Stimulated activated effector memory CD8-positive, alpha-beta T cell treated with anti-CD3 and anti-CD28 coated beads, Interleukin-12 subunit alpha, Interleukin-12 subunit beta, amount 100 ng/mL, for 72 hours (primary cell): ENCODE data around the gene UBE2L3.
"Not testable (repeated sequence)": the region's sequence is repeated elsewhere in the genome, so short reads cannot be mapped to it uniquely, and the experiment has no call there.

Experiments used
- ATAC-seq: fragments of 150-1000 bp; cut with Tn5 transposase; 2 replicates; pipeline ENCODE4 v1.10.0; 2021
- DNase-seq, 2 donors: peaks; one replicate each; pipeline ENCODE4 v3.0.0; 2021 to 2022; ENCODE audit warnings: low spot score in 2 of 2
- H3K27ac Mint-ChIP-seq: one replicate; pipeline ENCODE4 v1.8.0; 2022; ENCODE audit warnings: mild to moderate bottlenecking, mixed read lengths
- H3K36me3 Mint-ChIP-seq: one replicate; pipeline ENCODE4 v1.8.0; 2022; ENCODE audit warnings: mild to moderate bottlenecking, mixed read lengths
- H3K4me1 Mint-ChIP-seq: one replicate; pipeline ENCODE4 v1.8.0; 2022; ENCODE audit warnings: mixed read lengths
- H3K4me3 Mint-ChIP-seq: one replicate; pipeline ENCODE4 v1.8.0; 2022; ENCODE audit warnings: mild to moderate bottlenecking, mixed read lengths
- H3K9me3 Mint-ChIP-seq: one replicate; pipeline ENCODE4 v1.8.0; 2022; ENCODE audit warnings: mixed read lengths

UBE2L3 gene

DNA sequence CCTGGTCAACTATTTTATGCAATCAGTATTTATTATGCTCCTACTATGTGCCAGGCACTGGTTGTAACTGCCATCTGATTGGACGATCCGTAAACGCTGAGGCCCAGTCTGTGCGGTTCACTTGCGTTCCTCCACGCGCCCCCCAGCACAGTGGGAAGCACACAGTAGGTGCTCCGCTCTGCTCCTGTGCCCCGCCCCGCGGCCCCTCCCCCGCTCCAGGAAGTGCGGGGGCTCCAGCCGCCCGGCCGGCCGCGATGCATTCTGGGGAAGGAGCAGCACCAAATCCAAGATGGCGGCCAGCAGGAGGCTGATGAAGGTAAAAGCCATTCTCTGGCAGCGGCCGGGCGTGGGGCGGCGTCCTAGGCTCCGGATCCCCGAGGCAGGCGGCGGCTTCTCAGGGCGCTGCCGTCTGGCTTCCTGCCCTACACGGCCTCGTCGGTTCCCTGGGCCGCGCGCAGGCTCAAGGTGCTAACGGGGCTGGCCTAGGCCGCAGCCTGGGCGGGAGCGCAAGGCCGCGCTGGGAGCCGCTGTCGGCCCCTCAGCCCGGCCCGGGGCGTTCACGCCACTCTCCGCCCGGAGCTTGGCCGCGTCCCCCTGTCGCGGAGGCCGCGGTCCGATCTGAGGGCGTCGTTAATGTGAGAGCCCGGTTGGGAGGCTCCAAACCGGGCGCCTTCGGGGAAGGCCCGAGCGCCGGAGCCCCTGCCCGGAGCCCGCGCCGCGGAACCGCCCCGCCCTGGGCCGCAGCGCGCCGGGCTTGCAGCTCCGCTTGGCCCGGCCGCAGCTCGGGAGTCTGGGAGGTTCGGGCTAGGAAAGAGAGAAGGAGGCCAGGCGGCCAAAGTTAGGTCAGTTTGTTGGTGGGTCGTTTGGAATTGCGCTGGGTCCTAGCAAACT, at the start of gene UBE2L3:
Gene UBE2L3 (plus strand): TSS at position 259 of the 891 bp plus-strand sequence. CDS start 31 bp downstream, at position 290.
- H3K36me3 Mint-ChIP-seq: peaks cover 35% of the 10 kb centered on the region
- ATAC-seq (peak; percentile 75), DNase-seq (peak; percentile 74 to 90)
- H3K4me1 Mint-ChIP-seq: peaks cover 45% of the 10 kb centered on the region
- peak within 1 kb of the TSS; percentile 91 for H3K27ac Mint-ChIP-seq
- peak within 1 kb of the TSS; percentile 88 for H3K4me3 Mint-ChIP-seq
- no peaks in the 10 kb centered on the region for H3K9me3 Mint-ChIP-seq

DNA sequence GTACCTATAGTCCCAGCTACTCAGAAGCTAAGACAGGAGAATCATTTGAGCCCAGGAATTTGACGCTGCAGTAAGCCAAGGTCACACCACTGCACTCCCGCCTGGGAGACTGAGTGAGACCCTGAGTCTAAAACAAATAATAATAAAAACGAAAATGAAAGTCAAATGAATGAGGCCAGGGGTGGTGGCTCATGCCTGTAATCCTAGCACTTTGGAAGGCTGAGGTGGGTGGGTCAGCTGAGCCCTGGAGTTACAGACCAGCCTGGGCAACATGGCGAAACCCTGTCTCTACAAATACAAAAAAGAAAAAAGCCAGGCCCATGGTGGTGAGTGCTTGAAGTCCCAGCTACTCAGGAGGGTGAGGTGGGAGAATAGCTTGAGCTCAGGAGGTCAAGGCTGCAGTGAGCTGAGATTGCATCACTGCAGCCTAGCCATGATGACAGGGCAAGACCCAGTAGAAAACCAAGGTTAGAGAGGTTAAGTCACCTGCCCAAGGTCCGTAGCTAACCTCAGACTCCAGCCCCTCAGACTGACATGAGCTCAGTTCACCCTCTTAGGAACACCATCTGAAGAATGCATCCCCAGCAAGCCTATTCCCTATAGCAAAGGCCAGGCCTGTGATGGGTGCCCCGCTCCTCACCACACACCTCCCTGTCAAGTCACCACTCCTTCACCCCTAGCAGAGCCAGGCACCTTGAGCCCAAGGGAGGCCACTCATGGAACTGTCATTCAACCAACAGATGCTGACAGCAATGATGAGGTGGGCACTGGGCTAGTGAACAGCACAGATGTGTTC, 40.6 kb upstream of the UBE2L3 start:
- not testable (repeated sequence) for H3K27ac Mint-ChIP-seq, DNase-seq, H3K4me1 Mint-ChIP-seq, ATAC-seq, H3K36me3 Mint-ChIP-seq, H3K9me3 Mint-ChIP-seq, H3K4me3 Mint-ChIP-seq

GRCh38 chr22:21531525-21531924, 36.0 kb upstream of the UBE2L3 start:
- not testable (repeated sequence) for H3K36me3 Mint-ChIP-seq, H3K4me1 Mint-ChIP-seq, DNase-seq, ATAC-seq, H3K4me3 Mint-ChIP-seq, H3K27ac Mint-ChIP-seq, H3K9me3 Mint-ChIP-seq

- ATAC-seq, H3K4me1 Mint-ChIP-seq, H3K36me3 Mint-ChIP-seq, H3K9me3 Mint-ChIP-seq, H3K4me3 Mint-ChIP-seq, DNase-seq, H3K27ac Mint-ChIP-seq: not testable (repeated sequence)
Observed at GRCh38 chr22:21532863-21533648, 34.5 kb upstream of the UBE2L3 start.

GRCh38 chr22:21539862-21540261, 27.7 kb upstream of the UBE2L3 start:
- not testable (repeated sequence) for ATAC-seq, DNase-seq, H3K4me3 Mint-ChIP-seq, H3K9me3 Mint-ChIP-seq, H3K4me1 Mint-ChIP-seq, H3K27ac Mint-ChIP-seq, H3K36me3 Mint-ChIP-seq

- H3K27ac Mint-ChIP-seq, H3K36me3 Mint-ChIP-seq, H3K4me3 Mint-ChIP-seq, H3K4me1 Mint-ChIP-seq, DNase-seq, ATAC-seq, H3K9me3 Mint-ChIP-seq: not testable (repeated sequence)
Observed at GRCh38 chr22:21544432-21545322, 22.8 kb upstream of the UBE2L3 start.

- not testable (repeated sequence) for H3K27ac Mint-ChIP-seq
Observed at GRCh38 chr22:21549558-21549957, 18.0 kb upstream of the UBE2L3 start.

GRCh38 chr22:21550008-21550677, 17.4 kb upstream of the UBE2L3 start:
- DNase-seq, H3K9me3 Mint-ChIP-seq, H3K36me3 Mint-ChIP-seq, H3K27ac Mint-ChIP-seq, H3K4me1 Mint-ChIP-seq, H3K4me3 Mint-ChIP-seq: not testable (repeated sequence)
- ATAC-seq: peak; percentile 81

More at GRCh38 chr22:21549558-21549957, 18.0 kb upstream of the UBE2L3 start:
- not testable (repeated sequence) for H3K4me3 Mint-ChIP-seq, H3K9me3 Mint-ChIP-seq, H3K36me3 Mint-ChIP-seq, H3K4me1 Mint-ChIP-seq, DNase-seq
- peak; percentile 66 for ATAC-seq

DNA sequence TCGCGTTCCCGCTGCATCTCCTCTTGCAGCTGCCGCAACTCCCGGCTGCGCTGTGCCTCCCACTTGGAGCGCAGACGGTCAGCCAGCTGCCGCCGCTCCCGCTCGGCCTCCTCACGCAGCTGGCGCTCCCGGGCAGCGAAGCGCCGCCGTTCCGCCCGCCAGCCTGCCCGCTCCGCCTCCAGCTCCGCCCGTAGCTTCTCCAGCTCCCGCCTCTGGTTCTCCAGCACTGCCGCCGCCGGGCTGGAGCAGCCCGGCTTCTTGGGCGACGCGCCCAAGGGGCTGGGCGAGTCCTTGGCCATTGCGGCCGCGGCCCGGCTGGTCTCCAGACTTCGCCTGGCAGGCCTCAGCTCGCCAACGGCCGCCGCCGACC, 16.9 kb upstream of the UBE2L3 start:
- not testable (repeated sequence) for H3K9me3 Mint-ChIP-seq, H3K27ac Mint-ChIP-seq, H3K4me3 Mint-ChIP-seq, DNase-seq, H3K4me1 Mint-ChIP-seq, H3K36me3 Mint-ChIP-seq
- peak; percentile 31 for ATAC-seq

DNA sequence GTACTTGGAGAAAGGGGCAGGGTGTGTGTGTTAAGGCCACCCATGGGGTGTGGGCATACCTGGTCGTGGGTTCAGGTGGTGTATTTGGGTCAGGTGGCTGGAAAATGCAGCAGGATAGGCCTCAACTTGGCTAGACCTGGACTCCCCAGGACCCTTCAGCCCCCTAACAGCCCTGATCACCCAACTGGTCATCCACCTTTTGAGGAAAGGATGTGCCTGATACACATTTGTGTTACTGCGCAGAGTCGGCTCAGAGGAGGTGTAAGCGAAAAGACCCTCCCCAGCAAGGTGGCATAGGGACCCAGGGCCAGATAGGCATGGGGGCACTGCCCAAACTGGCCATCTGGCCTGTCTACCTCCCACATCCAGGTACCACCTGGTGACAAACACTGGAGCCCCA, 16.2 kb upstream of the UBE2L3 start, which contains the start of gene RIMBP3C:
Gene RIMBP3C (minus strand): TSS at position 101 of the 400 bp plus-strand sequence. CDS start 485 bp downstream, outside the sequence.
- H3K4me3 Mint-ChIP-seq, ATAC-seq, H3K27ac Mint-ChIP-seq, H3K4me1 Mint-ChIP-seq, H3K36me3 Mint-ChIP-seq, DNase-seq, H3K9me3 Mint-ChIP-seq: not testable (repeated sequence)

DNA sequence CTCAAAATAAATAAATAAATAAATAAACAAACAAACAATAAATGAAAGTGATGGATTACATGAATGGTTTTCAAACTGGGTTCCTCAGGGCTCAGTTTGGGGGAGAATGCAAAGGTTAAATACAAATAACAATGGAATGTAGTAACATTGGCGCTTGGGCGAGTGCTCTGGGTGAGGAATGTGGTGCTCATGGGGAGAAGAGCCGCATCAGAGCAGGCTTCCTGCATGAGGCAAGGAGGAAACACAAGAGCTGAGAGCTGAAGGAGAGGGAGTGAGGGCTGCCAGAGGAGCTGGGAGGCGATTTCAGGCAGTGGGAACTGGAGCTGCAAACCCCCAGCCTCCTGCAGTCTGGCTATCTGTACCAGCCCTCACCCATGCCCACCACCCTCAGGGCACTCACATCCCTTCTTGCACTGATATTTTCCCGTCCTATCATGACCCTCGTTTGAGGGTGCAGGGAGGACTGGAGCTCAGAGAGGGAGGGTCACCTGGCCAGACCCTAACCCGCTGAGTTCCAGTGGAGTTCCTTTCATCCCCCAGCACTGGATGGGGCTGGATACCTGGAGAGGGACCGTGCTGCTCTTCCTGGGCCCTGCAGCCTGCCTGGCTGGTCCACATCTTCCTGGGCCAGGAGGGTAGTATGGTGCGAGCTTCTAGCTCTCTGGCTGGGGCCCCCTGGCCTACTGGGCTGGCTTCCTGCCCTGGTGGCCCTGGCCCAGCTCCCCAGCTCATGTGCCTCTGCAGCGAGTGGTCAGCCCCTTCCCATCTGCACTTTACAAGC, 8.0 kb upstream of the UBE2L3 start:
- not testable (repeated sequence) for H3K4me1 Mint-ChIP-seq, H3K4me3 Mint-ChIP-seq, H3K36me3 Mint-ChIP-seq, H3K27ac Mint-ChIP-seq, H3K9me3 Mint-ChIP-seq
- ATAC-seq: peak; percentile 33
- DNase-seq: peak in 1 of 2 donors; percentile 44

DNA sequence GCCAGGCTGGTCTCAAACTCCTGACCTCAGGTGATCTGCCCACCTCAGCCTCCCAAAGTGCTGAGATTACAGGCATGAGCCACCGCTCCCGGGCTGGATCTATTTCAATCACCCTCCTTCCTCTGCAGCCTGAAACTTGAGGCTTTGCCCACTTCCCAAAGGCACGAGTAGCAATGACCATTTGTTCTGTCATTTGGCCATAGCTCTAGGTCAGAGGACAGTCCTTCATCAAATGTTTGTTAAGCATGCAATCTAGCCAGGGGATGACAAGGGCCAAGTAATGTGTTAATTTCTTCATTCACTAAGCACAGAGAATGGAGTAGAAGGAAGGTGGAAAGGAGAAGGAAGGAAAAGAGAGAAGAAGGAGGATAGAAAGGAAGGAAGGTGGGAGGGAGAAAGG, 6.9 kb upstream of the UBE2L3 start:
- not testable (repeated sequence) for H3K27ac Mint-ChIP-seq, H3K9me3 Mint-ChIP-seq, ATAC-seq, H3K4me3 Mint-ChIP-seq, DNase-seq, H3K36me3 Mint-ChIP-seq, H3K4me1 Mint-ChIP-seq

- H3K9me3 Mint-ChIP-seq: no peaks in the 10 kb centered on the region
- no peak overlapping the region for H3K27ac Mint-ChIP-seq
- peaks cover 6% of the 10 kb centered on the region for H3K36me3 Mint-ChIP-seq
- H3K4me3 Mint-ChIP-seq: no peak overlapping the region
- peaks cover 14% of the 10 kb centered on the region for H3K4me1 Mint-ChIP-seq
- no peak for ATAC-seq
- no peak for DNase-seq
Observed at GRCh38 chr22:21563912-21564311, 3.6 kb upstream of the UBE2L3 start.
